Esophagus muscularis mucosa (tissue), 3 donors: ENCODE results near the gene ADCY9.

Experiments
- CTCF ChIP-seq, 3 experiments: fragments of 200-600 bp in 2 of 3; fragments of 450-650 bp in 1 of 3; sonication (generic) in 2 of 3; IDR thresholded peaks; one replicate each; pipeline ENCODE4 v1.5.1; 2017 to 2019; ENCODE audit warnings: antibody characterized with exemption in 3 of 3, mild to moderate bottlenecking in 2 of 3, moderate library complexity in 1 of 3
- POLR2AphosphoS5 ChIP-seq, 2 donors: sonication (generic); formaldehyde crosslinking; IDR thresholded peaks; one replicate each; pipeline ENCODE4 v1.6.1; 2017; ENCODE audit warnings: antibody characterized with exemption in 2 of 2

- TF ChIP-seq CTCF (IDR thresholded peaks at IDR 0.05) (no peak), POLR2AphosphoS5 (IDR thresholded peaks at IDR 0.05) (no peak)
These were observed 141.5 kb downstream of the ADCY9 start for GRCh38 chr16:3974751-3975150.
